ENCODE measurements around the gene MACC1.
A peak's percentile ranks its signal among the peaks of the same experiment; 100 is the strongest.

MACC1 gene

GRCh38 chr7:20238194-20238753 lies 21.1 kb upstream of the MACC1 start:
- DNase-seq (ENCODE audit: low read depth) = no peak
- no peak overlapping the region for H3K4me3 ChIP-seq (ENCODE audit: low read length)
- TF ChIP-seq CTCF (conservative IDR thresholded peaks at IDR 0.05; ENCODE audit: low read length) = no peak

- no peak overlapping the region for H3K4me3 ChIP-seq (ENCODE audit: low read length)
- TF ChIP-seq CTCF (conservative IDR thresholded peaks at IDR 0.05; ENCODE audit: low read length) = no peak
- no peak for DNase-seq (ENCODE audit: low read depth)
Observed at GRCh38 chr7:20237464-20238193, 20.4 kb upstream of the MACC1 start.

GRCh38 chr7:20236790-20237189 lies 19.6 kb upstream of the MACC1 start:
- no peak overlapping the region for H3K4me3 ChIP-seq (ENCODE audit: low read length)
- TF ChIP-seq CTCF (conservative IDR thresholded peaks at IDR 0.05; ENCODE audit: low read length) = no peak
- DNase-seq (ENCODE audit: low read depth) = peak; percentile 77

- no peak for DNase-seq (ENCODE audit: low read depth)
- no peak for TF ChIP-seq CTCF (conservative IDR thresholded peaks at IDR 0.05; ENCODE audit: low read length)
- no peak overlapping the region for H3K4me3 ChIP-seq (ENCODE audit: low read length)
Observed at GRCh38 chr7:20236043-20236442, 18.9 kb upstream of the MACC1 start.

GRCh38 chr7:20235288-20235687 lies 18.1 kb upstream of the MACC1 start:
- TF ChIP-seq CTCF (conservative IDR thresholded peaks at IDR 0.05; ENCODE audit: low read length) = no peak
- no peak overlapping the region for H3K4me3 ChIP-seq (ENCODE audit: low read length)
- no peak for DNase-seq (ENCODE audit: low read depth)

- TF ChIP-seq CTCF (conservative IDR thresholded peaks at IDR 0.05; ENCODE audit: low read length) = no peak
- DNase-seq (ENCODE audit: low read depth) = no peak
- no peak overlapping the region for H3K4me3 ChIP-seq (ENCODE audit: low read length)
Observed at GRCh38 chr7:20233362-20233761, 16.2 kb upstream of the MACC1 start.

- no peak overlapping the region for H3K4me3 ChIP-seq (ENCODE audit: low read length)
- DNase-seq (ENCODE audit: low read depth) = no peak
- TF ChIP-seq CTCF (conservative IDR thresholded peaks at IDR 0.05; ENCODE audit: low read length) = no peak
Observed at GRCh38 chr7:20232848-20233247, 15.7 kb upstream of the MACC1 start.
